ENCODE measurements around the gene FCAMR.

- TF ChIP-seq CTCF (IDR thresholded peaks at IDR 0.05; ENCODE audit: low read depth, low read length) (no peak), EZH2phosphoT487 (IDR thresholded peaks at IDR 0.05; ENCODE audit: low read depth) (no peak)
Observed at GRCh38 chr1:206945779-206946178, 24.5 kb downstream of the FCAMR start.
